ENCODE results near the gene FAM241A.
"Not testable (repeated sequence)": the region's sequence is repeated elsewhere in the genome, so short reads cannot be mapped to it uniquely, and the experiment has no call there.

Gene FAM241A

GRCh38 chr4:112145326-112145789 lies at the start of gene FAM241A:
Gene FAM241A, plus strand, starts transcription at chr4:112145454. Its CDS starts 127 bp downstream, at chr4:112145581.
- DNase-seq: peak; percentile 80
- in situ Hi-C loops (cut with HindIII; ENCODE audit: low pct_ligation_motif_present, low pct_unique_long_range_greater_than_20kb, low sequenced_read_pairs): no loop called here

- in situ Hi-C loops (cut with HindIII; ENCODE audit: low pct_ligation_motif_present, low pct_unique_long_range_greater_than_20kb, low sequenced_read_pairs): loop anchor here (25.0 kb wide), 1 partner anchor 138 kb away; the partner anchor contains the start of gene AP1AR
- no peak for DNase-seq
Observed at GRCh38 chr4:112098841-112099530, 46.3 kb upstream of the FAM241A start.

GRCh38 chr4:112099701-112100297 lies 45.5 kb upstream of the FAM241A start:
- peak; percentile 53 for DNase-seq
- in situ Hi-C loops (cut with HindIII; ENCODE audit: low pct_ligation_motif_present, low pct_unique_long_range_greater_than_20kb, low sequenced_read_pairs): loop anchor here (25.0 kb wide), 1 partner anchor 138 kb away; the partner anchor contains the start of gene AP1AR

GRCh38 chr4:112102875-112103370 lies 42.3 kb upstream of the FAM241A start:
- no peak for DNase-seq
- in situ Hi-C loops (cut with HindIII; ENCODE audit: low pct_ligation_motif_present, low pct_unique_long_range_greater_than_20kb, low sequenced_read_pairs): no loop called here

- in situ Hi-C loops (cut with HindIII; ENCODE audit: low pct_ligation_motif_present, low pct_unique_long_range_greater_than_20kb, low sequenced_read_pairs): no loop called here
- DNase-seq: no peak
Observed at GRCh38 chr4:112105201-112105969, 39.9 kb upstream of the FAM241A start.

GRCh38 chr4:112109360-112110058 lies 35.7 kb upstream of the FAM241A start:
- DNase-seq: no peak
- in situ Hi-C loops (cut with HindIII; ENCODE audit: low pct_ligation_motif_present, low pct_unique_long_range_greater_than_20kb, low sequenced_read_pairs): no loop called here

- no peak for DNase-seq
- in situ Hi-C loops (cut with HindIII; ENCODE audit: low pct_ligation_motif_present, low pct_unique_long_range_greater_than_20kb, low sequenced_read_pairs): no loop called here
Observed at GRCh38 chr4:112110059-112110425, 35.2 kb upstream of the FAM241A start.

- in situ Hi-C loops (cut with HindIII; ENCODE audit: low pct_ligation_motif_present, low pct_unique_long_range_greater_than_20kb, low sequenced_read_pairs): no loop called here
- no peak for DNase-seq
Observed at GRCh38 chr4:112111306-112111705, 33.9 kb upstream of the FAM241A start.

- DNase-seq; in situ Hi-C loops (cut with HindIII; ENCODE audit: low pct_ligation_motif_present, low pct_unique_long_range_greater_than_20kb, low sequenced_read_pairs): not testable (repeated sequence)
Observed at GRCh38 chr4:112112095-112112494, 33.2 kb upstream of the FAM241A start.

- no peak for DNase-seq
- in situ Hi-C loops (cut with HindIII; ENCODE audit: low pct_ligation_motif_present, low pct_unique_long_range_greater_than_20kb, low sequenced_read_pairs): no loop called here
Observed at GRCh38 chr4:112112590-112113170, 32.6 kb upstream of the FAM241A start.

- no peak for DNase-seq
- in situ Hi-C loops (cut with HindIII; ENCODE audit: low pct_ligation_motif_present, low pct_unique_long_range_greater_than_20kb, low sequenced_read_pairs): no loop called here
Observed at GRCh38 chr4:112113864-112114263, 31.4 kb upstream of the FAM241A start.

- in situ Hi-C loops (cut with HindIII; ENCODE audit: low pct_ligation_motif_present, low pct_unique_long_range_greater_than_20kb, low sequenced_read_pairs): no loop called here
- DNase-seq: no peak
Observed at GRCh38 chr4:112114452-112114851, 30.8 kb upstream of the FAM241A start.

GRCh38 chr4:112118742-112119352 lies 26.4 kb upstream of the FAM241A start:
- in situ Hi-C loops (cut with HindIII; ENCODE audit: low pct_ligation_motif_present, low pct_unique_long_range_greater_than_20kb, low sequenced_read_pairs): no loop called here
- no peak for DNase-seq

- in situ Hi-C loops (cut with HindIII; ENCODE audit: low pct_ligation_motif_present, low pct_unique_long_range_greater_than_20kb, low sequenced_read_pairs): no loop called here
- no peak for DNase-seq
Observed at GRCh38 chr4:112119353-112119783, 25.9 kb upstream of the FAM241A start.

- in situ Hi-C loops (cut with HindIII; ENCODE audit: low pct_ligation_motif_present, low pct_unique_long_range_greater_than_20kb, low sequenced_read_pairs): no loop called here
- no peak for DNase-seq
Observed at GRCh38 chr4:112120021-112120420, 25.2 kb upstream of the FAM241A start.

- DNase-seq: no peak
- in situ Hi-C loops (cut with HindIII; ENCODE audit: low pct_ligation_motif_present, low pct_unique_long_range_greater_than_20kb, low sequenced_read_pairs): no loop called here
Observed at GRCh38 chr4:112125416-112125815, 19.8 kb upstream of the FAM241A start.

GRCh38 chr4:112127048-112127637 lies 18.1 kb upstream of the FAM241A start:
- DNase-seq: no peak
- in situ Hi-C loops (cut with HindIII; ENCODE audit: low pct_ligation_motif_present, low pct_unique_long_range_greater_than_20kb, low sequenced_read_pairs): no loop called here

Measured in ACHN (cell line).